ENCODE measurements around the gene MYO10.

DNA sequence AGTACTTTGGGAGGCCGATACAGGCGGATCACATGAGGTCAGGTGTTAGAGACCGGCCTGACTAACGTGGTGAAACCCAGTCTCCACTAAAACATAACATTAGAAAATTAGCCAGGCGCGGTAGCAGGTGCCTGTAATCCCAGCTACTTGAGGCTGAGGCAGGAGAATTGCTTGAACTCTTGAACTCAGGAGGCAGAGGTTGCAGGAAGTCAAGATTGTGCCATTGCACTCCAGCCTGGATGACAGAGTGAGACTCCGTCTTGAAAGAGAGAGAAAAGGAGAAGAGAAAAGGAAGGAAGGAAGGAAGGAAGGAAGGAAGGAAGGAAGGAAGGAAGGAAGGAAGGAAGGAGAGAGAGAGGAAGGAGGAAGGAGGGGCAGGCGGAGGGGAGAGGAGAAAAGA lies 45.1 kb downstream of the MYO10 start:
- no peak for TF ChIP-seq CTCF (IDR thresholded peaks at IDR 0.05)
- TF ChIP-seq EP300 (IDR thresholded peaks at IDR 0.05), result no peak
- TF ChIP-seq POLR2A (IDR thresholded peaks at IDR 0.05), result no peak

All from tibial nerve (tissue), 4 donors.